Hematopoietic multipotent progenitor cell treated with erythropoietin and hydrocortisone succinate and interleukin-3 and kit ligand, for 17 days (in vitro differentiated cells): ENCODE data around the gene NEK10.
"Not testable (repeated sequence)": the region's sequence is repeated elsewhere in the genome, so short reads cannot be mapped to it uniquely, and the experiment has no call there.

Experiments used
- DNase-seq: peaks from one replicate; pipeline ENCODE4 v3.0.0-alpha.2; 2015; ENCODE audit warnings: low spot score

NEK10 gene, protein sequence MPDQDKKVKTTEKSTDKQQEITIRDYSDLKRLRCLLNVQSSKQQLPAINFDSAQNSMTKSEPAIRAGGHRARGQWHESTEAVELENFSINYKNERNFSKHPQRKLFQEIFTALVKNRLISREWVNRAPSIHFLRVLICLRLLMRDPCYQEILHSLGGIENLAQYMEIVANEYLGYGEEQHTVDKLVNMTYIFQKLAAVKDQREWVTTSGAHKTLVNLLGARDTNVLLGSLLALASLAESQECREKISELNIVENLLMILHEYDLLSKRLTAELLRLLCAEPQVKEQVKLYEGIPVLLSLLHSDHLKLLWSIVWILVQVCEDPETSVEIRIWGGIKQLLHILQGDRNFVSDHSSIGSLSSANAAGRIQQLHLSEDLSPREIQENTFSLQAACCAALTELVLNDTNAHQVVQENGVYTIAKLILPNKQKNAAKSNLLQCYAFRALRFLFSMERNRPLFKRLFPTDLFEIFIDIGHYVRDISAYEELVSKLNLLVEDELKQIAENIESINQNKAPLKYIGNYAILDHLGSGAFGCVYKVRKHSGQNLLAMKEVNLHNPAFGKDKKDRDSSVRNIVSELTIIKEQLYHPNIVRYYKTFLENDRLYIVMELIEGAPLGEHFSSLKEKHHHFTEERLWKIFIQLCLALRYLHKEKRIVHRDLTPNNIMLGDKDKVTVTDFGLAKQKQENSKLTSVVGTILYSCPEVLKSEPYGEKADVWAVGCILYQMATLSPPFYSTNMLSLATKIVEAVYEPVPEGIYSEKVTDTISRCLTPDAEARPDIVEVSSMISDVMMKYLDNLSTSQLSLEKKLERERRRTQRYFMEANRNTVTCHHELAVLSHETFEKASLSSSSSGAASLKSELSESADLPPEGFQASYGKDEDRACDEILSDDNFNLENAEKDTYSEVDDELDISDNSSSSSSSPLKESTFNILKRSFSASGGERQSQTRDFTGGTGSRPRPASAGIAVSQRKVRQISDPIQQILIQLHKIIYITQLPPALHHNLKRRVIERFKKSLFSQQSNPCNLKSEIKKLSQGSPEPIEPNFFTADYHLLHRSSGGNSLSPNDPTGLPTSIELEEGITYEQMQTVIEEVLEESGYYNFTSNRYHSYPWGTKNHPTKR

GRCh38 chr3:27368831-27369607 is at the start of gene NEK10:
NEK10 (minus strand) TSS chr3:27369383; CDS start chr3:27352882, 16,501 bp downstream.
- no peak for DNase-seq

DNA sequence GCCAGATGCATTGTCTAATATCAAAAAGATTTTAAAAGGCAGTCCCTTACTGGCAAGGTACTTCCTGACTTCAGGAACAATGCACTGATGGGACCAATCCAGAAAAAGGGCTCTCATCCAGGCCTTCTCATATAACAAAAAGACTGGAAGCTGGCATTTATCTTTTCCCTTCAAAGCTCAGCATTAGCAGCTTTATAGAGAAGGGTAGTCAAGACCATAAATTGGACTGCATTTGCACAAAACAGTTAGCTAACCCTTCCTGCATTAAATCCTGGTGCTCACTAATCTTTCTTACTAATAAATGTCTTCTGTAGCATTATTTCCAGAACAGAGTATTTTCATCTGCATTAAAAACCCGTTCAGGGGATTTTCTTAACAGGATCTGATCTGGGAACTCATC is 46.0 kb upstream of the NEK10 start:
- DNase-seq = no peak

- no peak for DNase-seq
Observed at GRCh38 chr3:27392950-27393679, 23.9 kb upstream of the NEK10 start.

GRCh38 chr3:27392414-27392813 is 23.2 kb upstream of the NEK10 start:
- DNase-seq = not testable (repeated sequence)

GRCh38 chr3:27391796-27392195 is 22.6 kb upstream of the NEK10 start:
- DNase-seq = no peak

DNA sequence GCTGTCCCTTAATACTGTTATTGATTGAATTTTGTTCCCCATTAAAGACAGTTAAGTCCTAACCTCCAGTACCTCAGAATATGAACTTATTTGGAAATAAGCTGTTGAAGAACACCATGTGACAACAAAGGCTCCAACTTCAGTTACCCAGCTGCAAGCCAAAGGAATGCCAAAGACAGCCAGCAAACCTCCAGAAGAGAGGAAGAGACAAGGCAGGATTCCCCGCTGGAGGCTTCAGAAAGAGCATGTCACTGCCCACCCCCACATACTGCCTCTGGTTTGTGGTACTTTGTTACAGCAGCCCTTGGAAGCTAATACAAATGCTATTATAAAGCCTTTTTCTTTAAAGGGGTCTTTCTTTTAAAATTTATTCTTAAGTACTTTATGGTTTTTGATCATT is 18.4 kb upstream of the NEK10 start:
- no peak for DNase-seq

GRCh38 chr3:27385504-27385903 is 16.3 kb upstream of the NEK10 start:
- DNase-seq = no peak

GRCh38 chr3:27384191-27384590 is 15.0 kb upstream of the NEK10 start:
- DNase-seq = no peak

- DNase-seq = no peak
Observed at GRCh38 chr3:27380433-27381357, 11.5 kb upstream of the NEK10 start.

DNA sequence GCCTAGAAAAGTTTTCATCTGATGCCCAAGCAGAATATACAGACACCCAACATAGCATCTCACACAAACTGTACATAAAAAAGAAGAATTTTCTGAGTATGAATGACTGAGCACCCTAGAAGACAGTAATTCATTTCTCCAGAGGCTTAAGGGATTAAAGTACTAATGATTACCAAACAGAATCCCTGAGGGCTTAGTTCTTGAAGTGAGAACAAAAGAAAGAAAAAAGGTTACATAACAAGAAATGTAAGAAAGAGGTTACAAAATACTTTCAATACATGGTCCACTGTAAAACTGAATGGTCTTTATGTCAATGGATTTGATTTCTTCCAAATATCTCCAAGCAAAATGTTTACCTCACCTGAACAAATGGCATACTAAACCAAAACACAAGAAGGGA is 9.1 kb upstream of the NEK10 start:
- DNase-seq = no peak

DNA sequence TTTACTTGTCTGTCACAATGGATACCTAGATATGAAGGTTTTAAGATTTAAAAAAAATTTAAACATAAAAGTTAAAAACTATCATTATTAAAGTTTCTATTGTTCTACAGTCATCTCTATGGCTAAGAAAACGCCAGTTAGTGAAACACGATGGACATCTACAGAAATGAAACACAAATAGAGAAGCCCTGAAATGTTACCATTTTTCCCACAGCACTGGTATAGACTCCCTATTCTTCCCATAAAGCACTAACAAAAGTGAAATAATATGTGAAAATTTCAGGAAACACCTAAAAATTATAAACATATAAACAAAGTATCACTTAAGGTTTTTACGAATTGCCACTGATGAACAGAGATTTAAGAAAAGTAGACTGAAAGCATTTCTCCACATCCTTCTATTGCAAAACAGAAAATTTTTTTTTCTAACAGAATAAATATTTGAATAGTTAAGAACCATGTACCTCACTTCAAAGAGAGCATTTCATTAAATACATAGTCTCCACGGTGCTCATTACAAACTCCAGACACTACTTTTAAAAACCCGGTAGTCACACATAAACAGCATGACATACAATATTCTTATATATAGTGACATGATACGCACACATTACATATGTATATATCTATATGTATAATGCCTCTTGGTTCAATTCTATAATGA is 7.1 kb upstream of the NEK10 start:
- no peak for DNase-seq

DNA sequence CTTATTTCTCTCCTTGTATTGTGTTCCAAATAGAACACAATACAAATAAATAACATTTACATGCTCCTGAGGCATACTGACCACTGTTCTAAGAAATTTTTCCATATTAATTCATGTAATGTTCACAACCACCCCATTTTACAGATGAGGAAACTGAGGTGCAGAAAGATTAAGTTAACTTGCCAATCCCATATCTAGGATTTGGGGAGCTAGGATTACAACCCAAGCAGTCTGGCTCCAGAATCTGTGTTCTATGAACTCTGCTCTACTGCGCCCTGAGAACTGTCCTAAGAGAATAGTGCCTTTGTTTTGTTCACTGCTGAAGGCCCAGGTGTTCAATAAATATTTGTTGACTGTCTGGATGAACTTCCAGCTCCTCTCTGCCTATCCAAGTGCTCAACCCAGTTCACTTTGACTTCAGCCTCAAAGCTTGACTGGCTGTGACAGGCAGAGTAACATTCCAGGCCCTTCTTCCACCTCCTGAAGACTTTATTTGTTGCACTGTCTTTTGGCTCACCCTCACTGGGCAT is 3.1 kb downstream of the NEK10 start:
- no peak for DNase-seq

GRCh38 chr3:27360113-27361078 is 8.8 kb downstream of the NEK10 start:
- no peak for DNase-seq

DNA sequence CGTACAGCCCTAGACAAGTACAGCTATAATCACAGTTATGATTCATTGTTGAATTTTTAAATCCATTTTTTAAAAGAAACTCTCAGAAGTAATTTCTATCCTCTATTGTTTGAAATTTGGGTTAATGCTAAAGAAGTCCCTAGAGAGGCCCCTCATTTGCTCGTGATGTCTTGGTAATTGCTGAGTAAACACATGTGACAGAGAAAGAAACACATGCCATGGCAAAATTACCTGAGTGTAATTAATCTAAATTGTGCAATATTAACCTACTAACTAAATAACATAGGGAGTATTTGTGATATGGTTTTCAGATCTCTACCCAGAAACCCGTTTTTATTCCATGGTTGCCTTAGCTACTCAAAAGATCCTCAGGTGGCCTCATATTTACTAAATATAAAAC is 10.8 kb downstream of the NEK10 start:
- DNase-seq = no peak

GRCh38 chr3:27357665-27358258 is 11.4 kb downstream of the NEK10 start:
- no peak for DNase-seq

GRCh38 chr3:27356976-27357375 is 12.2 kb downstream of the NEK10 start:
- no peak for DNase-seq

- DNase-seq = no peak
Observed at GRCh38 chr3:27354588-27355203, 14.5 kb downstream of the NEK10 start.
